DMS79 (cell line): ENCODE results near the gene PPFIA2.

ENCODE experiments used
- DNase-seq: peaks from one replicate; lab custom pipeline; 2025; lab: John Stamatoyannopoulos, UW

PPFIA2 gene

GRCh38 chr12:81347404-81347803 is 411.7 kb downstream of the PPFIA2 start:
- DNase-seq: no peak

- DNase-seq: no peak
These were observed 418.2 kb downstream of the PPFIA2 start for GRCh38 chr12:81340910-81341309.

- DNase-seq: no peak
These were observed 420.1 kb downstream of the PPFIA2 start for GRCh38 chr12:81339071-81339470.

- DNase-seq: no peak
These were observed 421.3 kb downstream of the PPFIA2 start for GRCh38 chr12:81337886-81338285.

GRCh38 chr12:81333812-81334211 is 425.3 kb downstream of the PPFIA2 start:
- DNase-seq: no peak

GRCh38 chr12:81332054-81332453 is 427.1 kb downstream of the PPFIA2 start:
- no peak for DNase-seq

- DNase-seq: no peak
These were observed 428.7 kb downstream of the PPFIA2 start for GRCh38 chr12:81330480-81330879.

- DNase-seq: no peak
These were observed 430.1 kb downstream of the PPFIA2 start for GRCh38 chr12:81329085-81329484.

GRCh38 chr12:81327425-81327824 is 431.7 kb downstream of the PPFIA2 start:
- DNase-seq: no peak

GRCh38 chr12:81325086-81325485 is 434.1 kb downstream of the PPFIA2 start:
- no peak for DNase-seq

- no peak for DNase-seq
These were observed 444.1 kb downstream of the PPFIA2 start for GRCh38 chr12:81314903-81315531.

GRCh38 chr12:81303935-81304334 is 455.2 kb downstream of the PPFIA2 start:
- no peak for DNase-seq

- no peak for DNase-seq
These were observed 458.7 kb downstream of the PPFIA2 start for GRCh38 chr12:81300454-81300853.

GRCh38 chr12:81297601-81298000 is 461.5 kb downstream of the PPFIA2 start:
- DNase-seq: no peak

- no peak for DNase-seq
These were observed 462.4 kb downstream of the PPFIA2 start for GRCh38 chr12:81296556-81297305.

- no peak for DNase-seq
These were observed 463.9 kb downstream of the PPFIA2 start for GRCh38 chr12:81295251-81295650.

- no peak for DNase-seq
These were observed 464.6 kb downstream of the PPFIA2 start for GRCh38 chr12:81294325-81295190.

- no peak for DNase-seq
These were observed 470.5 kb downstream of the PPFIA2 start for GRCh38 chr12:81288651-81289050.

GRCh38 chr12:81284137-81284536 is 475.0 kb downstream of the PPFIA2 start:
- DNase-seq: no peak

GRCh38 chr12:81274637-81275529 is 484.3 kb downstream of the PPFIA2 start:
- DNase-seq: no peak

GRCh38 chr12:81270385-81270784 is 488.8 kb downstream of the PPFIA2 start:
- DNase-seq: no peak

- no peak for DNase-seq
These were observed 496.1 kb downstream of the PPFIA2 start for GRCh38 chr12:81263072-81263471.
